Measurements from ENCODE around the gene GSDME. TPM values are rescaled to one million over a fixed set of nuclear protein-coding genes. Genes with fewer than 3 reads are reported as not detected.

Gene GSDME
- total RNA-seq, 1 donor from 2014 or later: 38.9 TPM

GRCh38 chr7:24724451-24725190 is 32.6 kb downstream of the GSDME start:
- no peak for DNase-seq (ENCODE audit: extremely low read depth, low read depth, low spot score)

GRCh38 chr7:24723178-24723530 is 34.1 kb downstream of the GSDME start:
- DNase-seq (ENCODE audit: extremely low read depth, low read depth, low spot score): no peak

GRCh38 chr7:24722386-24723177 is 34.7 kb downstream of the GSDME start:
- DNase-seq (ENCODE audit: extremely low read depth, low read depth, low spot score): no peak

- DNase-seq (ENCODE audit: extremely low read depth, low read depth, low spot score): no peak
These were observed 35.7 kb downstream of the GSDME start for GRCh38 chr7:24721481-24722001.

GRCh38 chr7:24720283-24720682 is 37.0 kb downstream of the GSDME start:
- DNase-seq (ENCODE audit: extremely low read depth, low read depth, low spot score): no peak

- no peak for DNase-seq (ENCODE audit: extremely low read depth, low read depth, low spot score)
These were observed 38.2 kb downstream of the GSDME start for GRCh38 chr7:24718977-24719491.

GRCh38 chr7:24718431-24718831 is 38.8 kb downstream of the GSDME start:
- no peak for DNase-seq (ENCODE audit: extremely low read depth, low read depth, low spot score)

GRCh38 chr7:24717694-24718320 is 39.5 kb downstream of the GSDME start:
- DNase-seq (ENCODE audit: extremely low read depth, low read depth, low spot score): no peak

GRCh38 chr7:24717247-24717622 is 40.0 kb downstream of the GSDME start:
- DNase-seq (ENCODE audit: extremely low read depth, low read depth, low spot score): no peak

- no peak for DNase-seq (ENCODE audit: extremely low read depth, low read depth, low spot score)
These were observed 40.6 kb downstream of the GSDME start for GRCh38 chr7:24716480-24717246.

- DNase-seq (ENCODE audit: extremely low read depth, low read depth, low spot score): no peak
These were observed 41.4 kb downstream of the GSDME start for GRCh38 chr7:24715661-24716479.

- no peak for DNase-seq (ENCODE audit: extremely low read depth, low read depth, low spot score)
These were observed 42.1 kb downstream of the GSDME start for GRCh38 chr7:24715171-24715570.

- DNase-seq (ENCODE audit: extremely low read depth, low read depth, low spot score): no peak
These were observed 42.6 kb downstream of the GSDME start for GRCh38 chr7:24714676-24715010.

GRCh38 chr7:24713850-24714675 is 43.2 kb downstream of the GSDME start:
- DNase-seq (ENCODE audit: extremely low read depth, low read depth, low spot score): no peak

- no peak for DNase-seq (ENCODE audit: extremely low read depth, low read depth, low spot score)
These were observed 44.0 kb downstream of the GSDME start for GRCh38 chr7:24713039-24713793.

GRCh38 chr7:24709585-24710360 is 47.5 kb downstream of the GSDME start:
- DNase-seq (ENCODE audit: extremely low read depth, low read depth, low spot score): no peak

GRCh38 chr7:24709051-24709450 is 48.2 kb downstream of the GSDME start:
- DNase-seq (ENCODE audit: extremely low read depth, low read depth, low spot score): no peak
